ENCODE data around the gene IL23R. TPM values are rescaled to one million over a fixed set of nuclear protein-coding genes. Genes with fewer than 3 reads are reported as not detected.

The IL23R gene
- polyA plus RNA-seq, 1 of the 3 experiments (the other 2 are of a cell fraction) = not detected

DNA sequence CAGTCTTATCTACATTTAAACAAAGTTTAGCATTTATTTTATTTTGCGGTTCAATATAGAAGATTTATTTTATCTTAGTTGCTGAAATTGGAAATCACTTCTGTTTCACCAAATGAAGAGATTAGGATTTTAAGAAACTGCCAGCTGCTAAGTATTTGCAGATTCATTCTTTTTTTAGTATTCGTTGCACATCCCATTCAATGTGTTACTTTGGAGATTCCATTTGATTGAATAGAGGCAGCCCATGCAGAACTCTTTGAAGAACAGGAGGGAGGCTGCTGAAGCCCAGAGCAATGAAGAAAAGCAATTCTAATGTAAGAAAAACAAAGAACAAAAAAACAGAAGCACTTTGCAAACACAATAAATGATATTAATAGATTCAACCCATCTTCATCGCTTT, 102.8 kb downstream of the IL23R start:
- DNase-seq = no peak
- H3K36me3 ChIP-seq (replicated peaks in 1 of 2; ENCODE audit: control insufficient read depth in 1 of 2, insufficient read depth in 2 of 2, low read length in 1 of 2) = no peaks in the 10 kb centered on the region
- no peaks in the 10 kb centered on the region for H3K9me3 ChIP-seq
- 66% methylated on average over 3 of the region's 3 CpGs for WGBS (ENCODE audit: low lambda C conversion rate)
- CTCF ChIA-PET = no interaction called here
- no peaks in the 10 kb centered on the region for H3K27me3 ChIP-seq (ENCODE audit: insufficient read depth)
- H3K27ac ChIP-seq (ENCODE audit: low read depth in 2 of 2, low read length in 1 of 2) = no peak overlapping the region
- no peak overlapping the region for H3K9ac ChIP-seq
- no peaks in the 10 kb centered on the region for H4K20me1 ChIP-seq (ENCODE audit: insufficient read depth)
- H2AFZ ChIP-seq (ENCODE audit: low read depth) = no peak overlapping the region
- H3K4me2 ChIP-seq = no peak overlapping the region
- no peak overlapping the region for H3K4me3 ChIP-seq (ENCODE audit: low read depth in 2 of 2, low read length in 1 of 2)
- H3F3A ChIP-seq (replicated peaks; ENCODE audit: insufficient read depth) = no peaks in the 10 kb centered on the region
- no peak for TF ChIP-seq MEF2A (IDR thresholded peaks at IDR 0.05; ENCODE audit: borderline replicate concordance, low read depth)
- no peak for TF ChIP-seq MXI1 (IDR thresholded peaks at IDR 0.05; ENCODE audit: low read depth, low read length)
- no peaks in the 10 kb centered on the region; a peak in 2 of 4 replicates for H3K4me1 ChIP-seq (ENCODE audit: control insufficient read depth in 1 of 2, insufficient read depth in 2 of 2, low read depth in 1 of 2, low read length in 1 of 2)
- POLR2A ChIA-PET = no interaction called here
- no peaks in the 10 kb centered on the region for H3K9me2 ChIP-seq
- no peaks in the 10 kb centered on the region for H3K79me2 ChIP-seq (ENCODE audit: insufficient read depth)

DNA sequence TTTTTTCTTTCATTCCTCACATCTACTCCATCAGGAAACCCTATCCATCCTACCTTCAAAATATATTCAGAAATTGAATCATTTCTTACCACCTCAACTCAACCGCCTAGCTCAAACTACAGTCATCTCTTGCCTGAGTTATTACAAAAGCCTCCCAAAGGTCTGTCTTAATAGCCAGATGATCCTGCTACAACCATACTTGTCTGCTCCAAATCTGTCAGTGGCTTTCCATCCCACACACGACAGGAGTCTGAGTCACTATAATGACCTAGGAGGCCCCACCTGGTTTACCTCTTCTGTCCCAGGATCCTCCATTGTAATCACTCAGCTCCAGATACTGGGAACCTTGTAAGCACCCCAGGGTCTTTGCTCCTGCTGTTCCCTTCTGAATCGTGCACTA, 104.3 kb downstream of the IL23R start:
- Histone ChIP-seq H3F3A (replicated peaks; ENCODE audit: insufficient read depth) (no peaks in the 10 kb centered on the region), H4K20me1 (ENCODE audit: insufficient read depth) (no peaks in the 10 kb centered on the region), H3K4me1 (ENCODE audit: control insufficient read depth in 1 of 2, insufficient read depth in 2 of 2, low read depth in 1 of 2, low read length in 1 of 2) (no peaks in the 10 kb centered on the region), H3K9ac (no peak overlapping the region), H3K27me3 (ENCODE audit: insufficient read depth) (no peaks in the 10 kb centered on the region), H3K79me2 (ENCODE audit: insufficient read depth) (no peaks in the 10 kb centered on the region), H3K4me2 (no peak overlapping the region), H3K9me3 (no peaks in the 10 kb centered on the region), H3K4me3 (ENCODE audit: low read depth in 2 of 2, low read length in 1 of 2) (no peak overlapping the region), H3K36me3 (replicated peaks in 1 of 2; ENCODE audit: control insufficient read depth in 1 of 2, insufficient read depth in 2 of 2, low read length in 1 of 2) (no peaks in the 10 kb centered on the region), H3K27ac (ENCODE audit: low read depth in 2 of 2, low read length in 1 of 2) (no peak overlapping the region), H3K9me2 (no peaks in the 10 kb centered on the region), H2AFZ (ENCODE audit: low read depth) (no peak overlapping the region)
- 42% methylated on average over 3 of the region's 3 CpGs for WGBS (ENCODE audit: low lambda C conversion rate)
- TF ChIP-seq, protein P1, sequence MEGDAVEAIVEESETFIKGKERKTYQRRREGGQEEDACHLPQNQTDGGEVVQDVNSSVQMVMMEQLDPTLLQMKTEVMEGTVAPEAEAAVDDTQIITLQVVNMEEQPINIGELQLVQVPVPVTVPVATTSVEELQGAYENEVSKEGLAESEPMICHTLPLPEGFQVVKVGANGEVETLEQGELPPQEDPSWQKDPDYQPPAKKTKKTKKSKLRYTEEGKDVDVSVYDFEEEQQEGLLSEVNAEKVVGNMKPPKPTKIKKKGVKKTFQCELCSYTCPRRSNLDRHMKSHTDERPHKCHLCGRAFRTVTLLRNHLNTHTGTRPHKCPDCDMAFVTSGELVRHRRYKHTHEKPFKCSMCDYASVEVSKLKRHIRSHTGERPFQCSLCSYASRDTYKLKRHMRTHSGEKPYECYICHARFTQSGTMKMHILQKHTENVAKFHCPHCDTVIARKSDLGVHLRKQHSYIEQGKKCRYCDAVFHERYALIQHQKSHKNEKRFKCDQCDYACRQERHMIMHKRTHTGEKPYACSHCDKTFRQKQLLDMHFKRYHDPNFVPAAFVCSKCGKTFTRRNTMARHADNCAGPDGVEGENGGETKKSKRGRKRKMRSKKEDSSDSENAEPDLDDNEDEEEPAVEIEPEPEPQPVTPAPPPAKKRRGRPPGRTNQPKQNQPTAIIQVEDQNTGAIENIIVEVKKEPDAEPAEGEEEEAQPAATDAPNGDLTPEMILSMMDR (IDR thresholded peaks at IDR 0.05) = no peak
- no peak for TF ChIP-seq CHD2 (IDR thresholded peaks at IDR 0.05; ENCODE audit: low read length, partially characterized antibody)
- TF ChIP-seq RAD21 (IDR thresholded peaks at IDR 0.05; ENCODE audit: low read length) = no peak
- no peak for TF ChIP-seq NFIC (IDR thresholded peaks at IDR 0.05; ENCODE audit: borderline replicate concordance)
- TF ChIP-seq, protein P2, sequence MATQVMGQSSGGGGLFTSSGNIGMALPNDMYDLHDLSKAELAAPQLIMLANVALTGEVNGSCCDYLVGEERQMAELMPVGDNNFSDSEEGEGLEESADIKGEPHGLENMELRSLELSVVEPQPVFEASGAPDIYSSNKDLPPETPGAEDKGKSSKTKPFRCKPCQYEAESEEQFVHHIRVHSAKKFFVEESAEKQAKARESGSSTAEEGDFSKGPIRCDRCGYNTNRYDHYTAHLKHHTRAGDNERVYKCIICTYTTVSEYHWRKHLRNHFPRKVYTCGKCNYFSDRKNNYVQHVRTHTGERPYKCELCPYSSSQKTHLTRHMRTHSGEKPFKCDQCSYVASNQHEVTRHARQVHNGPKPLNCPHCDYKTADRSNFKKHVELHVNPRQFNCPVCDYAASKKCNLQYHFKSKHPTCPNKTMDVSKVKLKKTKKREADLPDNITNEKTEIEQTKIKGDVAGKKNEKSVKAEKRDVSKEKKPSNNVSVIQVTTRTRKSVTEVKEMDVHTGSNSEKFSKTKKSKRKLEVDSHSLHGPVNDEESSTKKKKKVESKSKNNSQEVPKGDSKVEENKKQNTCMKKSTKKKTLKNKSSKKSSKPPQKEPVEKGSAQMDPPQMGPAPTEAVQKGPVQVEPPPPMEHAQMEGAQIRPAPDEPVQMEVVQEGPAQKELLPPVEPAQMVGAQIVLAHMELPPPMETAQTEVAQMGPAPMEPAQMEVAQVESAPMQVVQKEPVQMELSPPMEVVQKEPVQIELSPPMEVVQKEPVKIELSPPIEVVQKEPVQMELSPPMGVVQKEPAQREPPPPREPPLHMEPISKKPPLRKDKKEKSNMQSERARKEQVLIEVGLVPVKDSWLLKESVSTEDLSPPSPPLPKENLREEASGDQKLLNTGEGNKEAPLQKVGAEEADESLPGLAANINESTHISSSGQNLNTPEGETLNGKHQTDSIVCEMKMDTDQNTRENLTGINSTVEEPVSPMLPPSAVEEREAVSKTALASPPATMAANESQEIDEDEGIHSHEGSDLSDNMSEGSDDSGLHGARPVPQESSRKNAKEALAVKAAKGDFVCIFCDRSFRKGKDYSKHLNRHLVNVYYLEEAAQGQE (IDR thresholded peaks at IDR 0.05; ENCODE audit: low read depth, low read length) = no peak
- TF ChIP-seq MXI1 (IDR thresholded peaks at IDR 0.05; ENCODE audit: low read depth, low read length) = no peak
- no peak for TF ChIP-seq TEAD4 (IDR thresholded peaks at IDR 0.05; ENCODE audit: borderline replicate concordance, insufficient read depth)
- TF ChIP-seq YY1 (IDR thresholded peaks at IDR 0.05; ENCODE audit: low read depth) = no peak
- TF ChIP-seq, protein P3, sequence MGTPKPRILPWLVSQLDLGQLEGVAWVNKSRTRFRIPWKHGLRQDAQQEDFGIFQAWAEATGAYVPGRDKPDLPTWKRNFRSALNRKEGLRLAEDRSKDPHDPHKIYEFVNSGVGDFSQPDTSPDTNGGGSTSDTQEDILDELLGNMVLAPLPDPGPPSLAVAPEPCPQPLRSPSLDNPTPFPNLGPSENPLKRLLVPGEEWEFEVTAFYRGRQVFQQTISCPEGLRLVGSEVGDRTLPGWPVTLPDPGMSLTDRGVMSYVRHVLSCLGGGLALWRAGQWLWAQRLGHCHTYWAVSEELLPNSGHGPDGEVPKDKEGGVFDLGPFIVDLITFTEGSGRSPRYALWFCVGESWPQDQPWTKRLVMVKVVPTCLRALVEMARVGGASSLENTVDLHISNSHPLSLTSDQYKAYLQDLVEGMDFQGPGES (IDR thresholded peaks at IDR 0.05; ENCODE audit: low read depth, low read length) = no peak
- no peak for TF ChIP-seq FOXM1 (IDR thresholded peaks at IDR 0.05; ENCODE audit: low read depth)
- TF ChIP-seq, protein P4, sequence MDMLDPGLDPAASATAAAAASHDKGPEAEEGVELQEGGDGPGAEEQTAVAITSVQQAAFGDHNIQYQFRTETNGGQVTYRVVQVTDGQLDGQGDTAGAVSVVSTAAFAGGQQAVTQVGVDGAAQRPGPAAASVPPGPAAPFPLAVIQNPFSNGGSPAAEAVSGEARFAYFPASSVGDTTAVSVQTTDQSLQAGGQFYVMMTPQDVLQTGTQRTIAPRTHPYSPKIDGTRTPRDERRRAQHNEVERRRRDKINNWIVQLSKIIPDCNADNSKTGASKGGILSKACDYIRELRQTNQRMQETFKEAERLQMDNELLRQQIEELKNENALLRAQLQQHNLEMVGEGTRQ (IDR thresholded peaks at IDR 0.05; ENCODE audit: borderline replicate concordance, low read depth, low read length) = no peak
- no peak for TF ChIP-seq TCF12 (IDR thresholded peaks at IDR 0.05)
- TF ChIP-seq GABPA (IDR thresholded peaks at IDR 0.05; ENCODE audit: low read depth) = no peak
- ChIA-PET POLR2A (no interaction called here), CTCF (no interaction called here)
- DNase-seq = no peak

Measured in SK-N-SH (cell line).